ENCODE measurements around the gene NRDC. TPM values are rescaled to one million over a fixed set of nuclear protein-coding genes. Genes with fewer than 3 reads are reported as not detected.

Gene NRDC
- total and polyA plus RNA-seq, 10 of the 15 experiments (the other 5 are each of a cell fraction or from before 2014, with no cell fraction given), result 50.1 to 134 (median 90.4) TPM

DNA sequence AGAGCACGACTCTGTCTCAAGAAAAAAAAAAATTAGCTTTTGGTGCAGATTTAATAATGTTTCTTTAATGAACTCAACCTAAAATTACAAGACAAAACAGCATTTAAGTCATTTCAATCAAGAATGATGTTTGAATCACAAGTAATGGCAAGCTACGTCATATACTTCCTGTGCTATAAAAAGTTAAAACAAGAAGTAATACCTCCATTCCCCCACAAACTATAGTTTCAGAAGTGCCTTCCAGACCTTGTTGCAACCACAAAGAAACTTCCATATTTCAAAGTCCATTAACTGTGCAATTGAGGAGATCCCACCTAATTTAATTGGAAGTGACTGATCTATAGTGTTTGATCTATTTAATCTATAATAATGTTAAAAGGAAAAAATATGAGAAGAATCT lies 15.1 kb downstream of the NRDC start (continued):
- TF ChIP-seq, protein P1, sequence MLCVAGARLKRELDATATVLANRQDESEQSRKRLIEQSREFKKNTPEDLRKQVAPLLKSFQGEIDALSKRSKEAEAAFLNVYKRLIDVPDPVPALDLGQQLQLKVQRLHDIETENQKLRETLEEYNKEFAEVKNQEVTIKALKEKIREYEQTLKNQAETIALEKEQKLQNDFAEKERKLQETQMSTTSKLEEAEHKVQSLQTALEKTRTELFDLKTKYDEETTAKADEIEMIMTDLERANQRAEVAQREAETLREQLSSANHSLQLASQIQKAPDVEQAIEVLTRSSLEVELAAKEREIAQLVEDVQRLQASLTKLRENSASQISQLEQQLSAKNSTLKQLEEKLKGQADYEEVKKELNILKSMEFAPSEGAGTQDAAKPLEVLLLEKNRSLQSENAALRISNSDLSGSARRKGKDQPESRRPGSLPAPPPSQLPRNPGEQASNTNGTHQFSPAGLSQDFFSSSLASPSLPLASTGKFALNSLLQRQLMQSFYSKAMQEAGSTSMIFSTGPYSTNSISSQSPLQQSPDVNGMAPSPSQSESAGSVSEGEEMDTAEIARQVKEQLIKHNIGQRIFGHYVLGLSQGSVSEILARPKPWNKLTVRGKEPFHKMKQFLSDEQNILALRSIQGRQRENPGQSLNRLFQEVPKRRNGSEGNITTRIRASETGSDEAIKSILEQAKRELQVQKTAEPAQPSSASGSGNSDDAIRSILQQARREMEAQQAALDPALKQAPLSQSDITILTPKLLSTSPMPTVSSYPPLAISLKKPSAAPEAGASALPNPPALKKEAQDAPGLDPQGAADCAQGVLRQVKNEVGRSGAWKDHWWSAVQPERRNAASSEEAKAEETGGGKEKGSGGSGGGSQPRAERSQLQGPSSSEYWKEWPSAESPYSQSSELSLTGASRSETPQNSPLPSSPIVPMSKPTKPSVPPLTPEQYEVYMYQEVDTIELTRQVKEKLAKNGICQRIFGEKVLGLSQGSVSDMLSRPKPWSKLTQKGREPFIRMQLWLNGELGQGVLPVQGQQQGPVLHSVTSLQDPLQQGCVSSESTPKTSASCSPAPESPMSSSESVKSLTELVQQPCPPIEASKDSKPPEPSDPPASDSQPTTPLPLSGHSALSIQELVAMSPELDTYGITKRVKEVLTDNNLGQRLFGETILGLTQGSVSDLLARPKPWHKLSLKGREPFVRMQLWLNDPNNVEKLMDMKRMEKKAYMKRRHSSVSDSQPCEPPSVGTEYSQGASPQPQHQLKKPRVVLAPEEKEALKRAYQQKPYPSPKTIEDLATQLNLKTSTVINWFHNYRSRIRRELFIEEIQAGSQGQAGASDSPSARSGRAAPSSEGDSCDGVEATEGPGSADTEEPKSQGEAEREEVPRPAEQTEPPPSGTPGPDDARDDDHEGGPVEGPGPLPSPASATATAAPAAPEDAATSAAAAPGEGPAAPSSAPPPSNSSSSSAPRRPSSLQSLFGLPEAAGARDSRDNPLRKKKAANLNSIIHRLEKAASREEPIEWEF (IDR thresholded peaks at IDR 0.05; ENCODE audit: insufficient replicate concordance, low read depth, low read length), result no peak
- TF ChIP-seq MYB (IDR thresholded peaks at IDR 0.05; ENCODE audit: borderline replicate concordance, low read depth, low read length) (no peak), NFIC (IDR thresholded peaks at IDR 0.05; ENCODE audit: low read depth, low read length) (peak; percentile 71; the same call in 1 of the 2 replicates), SMAD5 (IDR thresholded peaks at IDR 0.05; ENCODE audit: low read depth) (no peak), TBL1XR1 (IDR thresholded peaks at IDR 0.05; ENCODE audit: low read depth, low read length) (no peak), CREM (IDR thresholded peaks at IDR 0.05; ENCODE audit: low read depth) (peak; percentile 62; the same call in 1 of the 2 replicates), EZH2 (IDR thresholded peaks at IDR 0.05; ENCODE audit: borderline replicate concordance, control insufficient read depth, low read depth, low read length) (no peak), ZNF217 (IDR thresholded peaks at IDR 0.05) (0 out of 2 replicates have a peak, but pooled peaks have one; percentile 6), RCOR1 (conservative IDR thresholded peaks at IDR 0.05; ENCODE audit: low read depth, low read length) (no peak), PML (IDR thresholded peaks at IDR 0.05; ENCODE audit: low read length) (0 out of 2 replicates have a peak, but pooled peaks have one; percentile 33), CHD2 (IDR thresholded peaks at IDR 0.05; ENCODE audit: borderline replicate concordance, low read depth, low read length) (no peak; the same call in 1 of the 2 replicates), SMARCA5 (IDR thresholded peaks at IDR 0.05) (no peak), BACH1 (IDR thresholded peaks at IDR 0.05; ENCODE audit: borderline replicate concordance) (no peak), FOS (IDR thresholded peaks at IDR 0.05; ENCODE audit: borderline replicate concordance, extremely low read depth, insufficient read length) (no peak), NFXL1 (IDR thresholded peaks at IDR 0.05; ENCODE audit: borderline replicate concordance) (no peak), MXI1 (IDR thresholded peaks at IDR 0.05; ENCODE audit: low read depth, low read length) (no peak), MEF2B (IDR thresholded peaks at IDR 0.05; ENCODE audit: partially characterized antibody, poor library complexity, severe bottlenecking) (peak; percentile 61)
- TF ChIP-seq, protein P2, sequence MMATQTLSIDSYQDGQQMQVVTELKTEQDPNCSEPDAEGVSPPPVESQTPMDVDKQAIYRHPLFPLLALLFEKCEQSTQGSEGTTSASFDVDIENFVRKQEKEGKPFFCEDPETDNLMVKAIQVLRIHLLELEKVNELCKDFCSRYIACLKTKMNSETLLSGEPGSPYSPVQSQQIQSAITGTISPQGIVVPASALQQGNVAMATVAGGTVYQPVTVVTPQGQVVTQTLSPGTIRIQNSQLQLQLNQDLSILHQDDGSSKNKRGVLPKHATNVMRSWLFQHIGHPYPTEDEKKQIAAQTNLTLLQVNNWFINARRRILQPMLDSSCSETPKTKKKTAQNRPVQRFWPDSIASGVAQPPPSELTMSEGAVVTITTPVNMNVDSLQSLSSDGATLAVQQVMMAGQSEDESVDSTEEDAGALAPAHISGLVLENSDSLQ (IDR thresholded peaks at IDR 0.05), result peak; percentile 26; the same call in 1 of the 2 replicates
- TF ChIP-seq, protein P3, sequence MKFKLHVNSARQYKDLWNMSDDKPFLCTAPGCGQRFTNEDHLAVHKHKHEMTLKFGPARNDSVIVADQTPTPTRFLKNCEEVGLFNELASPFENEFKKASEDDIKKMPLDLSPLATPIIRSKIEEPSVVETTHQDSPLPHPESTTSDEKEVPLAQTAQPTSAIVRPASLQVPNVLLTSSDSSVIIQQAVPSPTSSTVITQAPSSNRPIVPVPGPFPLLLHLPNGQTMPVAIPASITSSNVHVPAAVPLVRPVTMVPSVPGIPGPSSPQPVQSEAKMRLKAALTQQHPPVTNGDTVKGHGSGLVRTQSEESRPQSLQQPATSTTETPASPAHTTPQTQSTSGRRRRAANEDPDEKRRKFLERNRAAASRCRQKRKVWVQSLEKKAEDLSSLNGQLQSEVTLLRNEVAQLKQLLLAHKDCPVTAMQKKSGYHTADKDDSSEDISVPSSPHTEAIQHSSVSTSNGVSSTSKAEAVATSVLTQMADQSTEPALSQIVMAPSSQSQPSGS (IDR thresholded peaks at IDR 0.05; ENCODE audit: low read length), result peak; percentile 86
- TF ChIP-seq, protein P4, sequence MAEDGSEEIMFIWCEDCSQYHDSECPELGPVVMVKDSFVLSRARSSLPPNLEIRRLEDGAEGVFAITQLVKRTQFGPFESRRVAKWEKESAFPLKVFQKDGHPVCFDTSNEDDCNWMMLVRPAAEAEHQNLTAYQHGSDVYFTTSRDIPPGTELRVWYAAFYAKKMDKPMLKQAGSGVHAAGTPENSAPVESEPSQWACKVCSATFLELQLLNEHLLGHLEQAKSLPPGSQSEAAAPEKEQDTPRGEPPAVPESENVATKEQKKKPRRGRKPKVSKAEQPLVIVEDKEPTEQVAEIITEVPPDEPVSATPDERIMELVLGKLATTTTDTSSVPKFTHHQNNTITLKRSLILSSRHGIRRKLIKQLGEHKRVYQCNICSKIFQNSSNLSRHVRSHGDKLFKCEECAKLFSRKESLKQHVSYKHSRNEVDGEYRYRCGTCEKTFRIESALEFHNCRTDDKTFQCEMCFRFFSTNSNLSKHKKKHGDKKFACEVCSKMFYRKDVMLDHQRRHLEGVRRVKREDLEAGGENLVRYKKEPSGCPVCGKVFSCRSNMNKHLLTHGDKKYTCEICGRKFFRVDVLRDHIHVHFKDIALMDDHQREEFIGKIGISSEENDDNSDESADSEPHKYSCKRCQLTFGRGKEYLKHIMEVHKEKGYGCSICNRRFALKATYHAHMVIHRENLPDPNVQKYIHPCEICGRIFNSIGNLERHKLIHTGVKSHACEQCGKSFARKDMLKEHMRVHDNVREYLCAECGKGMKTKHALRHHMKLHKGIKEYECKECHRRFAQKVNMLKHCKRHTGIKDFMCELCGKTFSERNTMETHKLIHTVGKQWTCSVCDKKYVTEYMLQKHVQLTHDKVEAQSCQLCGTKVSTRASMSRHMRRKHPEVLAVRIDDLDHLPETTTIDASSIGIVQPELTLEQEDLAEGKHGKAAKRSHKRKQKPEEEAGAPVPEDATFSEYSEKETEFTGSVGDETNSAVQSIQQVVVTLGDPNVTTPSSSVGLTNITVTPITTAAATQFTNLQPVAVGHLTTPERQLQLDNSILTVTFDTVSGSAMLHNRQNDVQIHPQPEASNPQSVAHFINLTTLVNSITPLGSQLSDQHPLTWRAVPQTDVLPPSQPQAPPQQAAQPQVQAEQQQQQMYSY (CRISPR knock-in tag; IDR thresholded peaks at IDR 0.05), result no peak

Data from GM12878 (cell line).